ENCODE data around the gene PRICKLE1.

PRICKLE1 gene

GRCh38 chr12:42492267-42492666 is 97.3 kb downstream of the PRICKLE1 start:
- no peak for DNase-seq (ENCODE audit: low read depth in 2 of 2)

GRCh38 chr12:42490261-42490842 is 99.2 kb downstream of the PRICKLE1 start:
- no peak for DNase-seq (ENCODE audit: low read depth in 2 of 2)

DNA sequence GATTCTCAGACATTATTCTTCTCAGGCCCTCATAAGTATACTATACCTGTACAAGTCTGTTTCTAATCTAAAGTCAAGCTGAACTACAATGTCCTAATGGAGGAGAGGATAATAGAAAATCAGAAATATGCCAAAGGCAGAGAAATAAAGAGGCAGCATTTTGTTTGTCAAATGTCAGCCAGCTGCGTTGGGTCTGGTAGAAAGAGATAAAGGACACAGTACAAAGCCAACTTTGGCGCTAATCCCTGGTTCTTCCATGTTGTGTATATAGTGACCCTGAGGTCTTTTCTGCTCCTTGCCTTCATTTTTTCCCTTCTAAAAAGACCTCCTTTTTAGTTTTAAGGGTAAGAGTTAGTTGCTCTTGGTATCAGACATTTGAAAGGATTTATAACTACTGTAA is 103.1 kb downstream of the PRICKLE1 start:
- no peak for DNase-seq (ENCODE audit: low read depth in 2 of 2)

DNA sequence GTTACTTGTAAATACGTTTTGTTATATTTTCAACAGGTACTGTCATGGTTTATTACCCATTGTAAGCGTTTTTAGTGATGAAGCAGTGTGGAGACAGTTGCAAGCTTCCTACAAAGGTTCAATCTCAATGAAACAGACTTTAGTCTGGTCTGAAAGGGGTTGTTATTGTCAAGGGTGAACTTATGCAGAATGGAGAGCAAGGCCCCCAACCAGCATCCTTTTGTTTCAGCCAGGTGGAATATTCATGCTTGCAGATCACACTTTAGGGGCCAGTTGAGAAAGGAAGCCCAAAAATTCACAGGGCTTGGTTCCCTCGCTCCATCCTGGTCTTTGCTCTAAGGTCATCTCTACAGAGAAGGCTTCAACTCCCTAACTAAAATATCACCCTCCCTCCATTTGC is 103.7 kb downstream of the PRICKLE1 start:
- DNase-seq (ENCODE audit: low read depth in 2 of 2), result no peak

DNA sequence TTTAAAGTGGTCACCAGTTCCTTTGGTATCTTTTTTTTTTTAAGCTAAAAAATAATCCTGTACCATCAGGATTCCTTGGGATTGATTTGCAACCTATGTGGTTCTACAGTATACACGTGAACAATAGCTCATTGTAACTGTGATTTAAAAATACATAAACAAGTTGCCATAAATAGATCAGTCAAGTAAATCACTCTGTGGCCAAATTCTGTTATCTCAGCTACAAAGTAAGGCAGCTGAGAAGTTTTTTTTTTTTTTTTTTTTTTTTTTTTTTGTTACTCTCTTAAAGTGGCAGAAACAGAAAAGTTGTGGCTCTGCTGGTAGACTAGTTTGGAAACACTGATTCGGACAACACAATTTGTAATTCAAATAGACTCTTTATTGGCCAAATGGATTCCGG is 104.5 kb downstream of the PRICKLE1 start:
- DNase-seq (ENCODE audit: low read depth in 2 of 2), result no peak

DNA sequence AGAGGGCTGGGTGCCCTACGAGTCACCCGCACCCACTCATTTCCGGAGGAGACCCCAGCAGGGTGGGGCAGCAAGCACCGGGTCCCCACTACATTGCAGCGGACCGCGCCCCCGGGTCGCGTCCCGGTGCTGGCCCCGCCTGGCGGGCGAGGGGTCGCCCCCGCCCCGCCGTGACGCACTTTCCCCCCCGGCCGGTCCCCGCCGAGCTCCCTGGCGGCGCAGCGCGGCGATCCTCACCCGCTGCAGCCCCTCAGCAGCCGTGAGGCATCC is 106.1 kb downstream of the PRICKLE1 start:
- no peak for DNase-seq (ENCODE audit: low read depth in 2 of 2)

GRCh38 chr12:42482748-42483520 is 106.6 kb downstream of the PRICKLE1 start:
- peak in 1 of 2 donors; percentile 9 for DNase-seq (ENCODE audit: low read depth in 2 of 2)

- DNase-seq (ENCODE audit: low read depth in 2 of 2), result no peak
Measured at GRCh38 chr12:42482041-42482747, 107.4 kb downstream of the PRICKLE1 start.

- DNase-seq (ENCODE audit: low read depth in 2 of 2), result no peak
Measured at GRCh38 chr12:42481368-42481767, 108.2 kb downstream of the PRICKLE1 start.

GRCh38 chr12:42477941-42478340 is 111.6 kb downstream of the PRICKLE1 start:
- no peak for DNase-seq (ENCODE audit: low read depth in 2 of 2)

GRCh38 chr12:42475106-42475505 is 114.4 kb downstream of the PRICKLE1 start:
- no peak for DNase-seq (ENCODE audit: low read depth in 2 of 2)

DNA sequence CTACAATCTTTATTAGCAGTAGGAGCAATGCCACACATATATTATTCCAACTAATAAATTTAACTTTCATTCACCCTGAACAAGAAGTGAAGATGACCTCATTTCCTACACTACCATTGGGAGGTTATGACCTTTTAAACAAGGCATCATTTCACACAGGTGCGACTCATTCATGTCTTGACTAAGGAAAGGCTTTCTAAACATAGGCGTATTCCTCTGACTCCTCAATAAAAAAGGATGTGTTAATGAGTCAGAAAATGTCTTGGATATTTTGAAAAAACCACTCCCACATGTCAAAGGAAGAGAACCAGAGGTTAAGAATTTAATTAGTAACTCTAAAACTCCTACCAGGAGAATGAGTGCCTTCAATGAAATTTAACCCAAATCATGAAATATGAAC is 115.2 kb downstream of the PRICKLE1 start:
- DNase-seq (ENCODE audit: low read depth in 2 of 2), result no peak

- DNase-seq (ENCODE audit: low read depth in 2 of 2), result no peak
Measured at GRCh38 chr12:42473561-42473960, 116.0 kb downstream of the PRICKLE1 start.

DNA sequence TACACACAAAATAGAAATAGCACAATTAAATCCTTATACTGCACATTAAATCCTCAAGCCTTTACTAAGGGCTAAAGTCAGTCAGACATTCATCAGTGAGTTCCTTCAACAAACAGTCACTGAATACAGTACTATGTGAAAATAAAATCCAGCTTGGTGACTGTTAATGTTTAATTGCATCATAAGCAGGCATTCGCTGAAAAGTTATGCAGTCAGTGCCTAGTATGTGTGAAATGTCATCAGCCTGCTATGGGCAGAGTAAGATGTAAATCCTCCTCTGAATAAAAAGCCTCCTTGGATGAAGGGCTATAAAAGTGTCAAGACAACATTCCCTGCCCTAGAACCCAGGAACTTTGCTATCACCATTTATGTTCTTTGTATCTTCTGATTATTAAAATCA is 116.4 kb downstream of the PRICKLE1 start:
- no peak for DNase-seq (ENCODE audit: low read depth in 2 of 2)

DNA sequence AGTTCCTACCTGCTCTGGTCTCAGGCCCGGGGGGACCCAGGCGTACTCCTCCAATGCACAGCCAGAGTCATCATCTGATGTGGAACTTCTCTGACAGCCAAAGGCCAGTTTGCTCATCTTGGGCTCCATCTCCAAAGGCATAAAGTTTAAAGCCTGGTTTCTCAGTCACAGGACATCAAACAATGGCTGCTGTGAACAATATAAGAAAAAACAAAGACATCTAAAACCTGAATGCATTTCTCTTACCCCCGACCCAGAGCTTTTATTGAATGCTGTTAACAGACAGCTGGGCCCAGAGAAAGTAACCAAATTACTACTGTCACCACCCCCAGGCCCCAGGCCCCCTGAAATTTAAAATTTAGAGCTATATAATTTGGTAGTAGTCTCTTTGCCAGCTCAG is 117.2 kb downstream of the PRICKLE1 start:
- no peak for DNase-seq (ENCODE audit: low read depth in 2 of 2)

DNA sequence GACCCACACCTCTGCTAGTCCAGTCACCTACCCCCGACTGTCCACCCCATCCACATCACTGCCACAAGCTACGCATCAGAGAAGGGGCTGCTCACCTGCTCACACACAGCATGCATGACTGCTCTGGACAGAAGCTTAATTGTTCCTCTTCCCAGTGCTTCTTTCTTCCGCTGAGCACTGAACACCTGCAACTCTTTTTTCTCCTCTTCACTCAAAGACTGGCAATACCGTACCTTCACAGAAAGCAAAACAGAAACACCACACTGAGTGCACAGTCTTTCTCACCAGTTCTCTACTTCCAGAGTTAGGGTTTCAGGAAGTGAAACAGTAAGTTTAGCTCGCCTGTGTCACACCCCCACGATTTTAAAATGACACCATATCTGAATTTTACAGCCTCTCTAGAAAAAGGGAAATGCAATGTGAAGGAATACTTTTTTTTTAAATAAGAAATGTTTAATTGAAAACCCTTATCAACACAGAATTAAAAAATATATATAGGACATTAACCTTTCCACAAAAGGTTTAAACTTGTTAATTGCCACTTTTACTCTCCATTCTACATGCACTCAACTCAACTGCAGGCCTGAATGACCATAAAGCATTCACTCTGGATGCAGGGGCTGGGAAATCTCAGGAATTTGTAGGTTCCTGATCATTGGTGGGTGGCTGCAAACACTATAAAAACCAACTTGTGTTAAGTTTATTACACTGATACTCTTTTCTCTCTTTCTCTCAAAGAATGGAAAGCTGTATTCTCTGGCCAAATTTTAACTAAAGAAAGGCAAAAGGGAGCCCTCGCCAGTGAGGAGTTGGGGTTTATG is 120.0 kb downstream of the PRICKLE1 start:
- DNase-seq (ENCODE audit: low read depth in 2 of 2), result no peak

GRCh38 chr12:42468921-42469320 is 120.6 kb downstream of the PRICKLE1 start:
- DNase-seq (ENCODE audit: low read depth in 2 of 2), result no peak

DNA sequence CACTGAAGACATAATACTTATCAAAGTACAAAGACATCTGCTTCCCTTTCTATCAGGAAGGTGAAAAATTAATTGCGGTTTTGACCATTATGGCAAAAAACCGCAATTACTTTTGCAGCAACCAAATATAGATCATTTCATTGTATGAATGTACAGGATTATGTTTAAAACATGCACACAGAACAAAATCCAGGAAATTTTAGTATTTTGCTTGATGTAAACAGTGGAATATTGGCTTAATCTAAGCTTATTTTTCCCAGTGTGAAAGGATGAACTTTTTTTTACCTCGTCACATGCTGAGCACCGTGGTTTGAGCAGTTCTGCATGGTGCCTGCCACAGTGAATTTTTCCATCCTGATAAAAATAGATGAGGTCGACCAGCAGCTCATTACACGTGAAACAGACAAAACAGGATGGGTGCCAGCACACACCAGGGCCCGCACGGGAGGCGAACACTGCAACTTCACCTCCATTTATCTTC is 121.2 kb downstream of the PRICKLE1 start:
- DNase-seq (ENCODE audit: low read depth in 2 of 2), result no peak

GRCh38 chr12:42463671-42464070 is 125.9 kb downstream of the PRICKLE1 start:
- DNase-seq (ENCODE audit: low read depth in 2 of 2), result no peak

GRCh38 chr12:42462486-42462885 is 127.1 kb downstream of the PRICKLE1 start:
- DNase-seq (ENCODE audit: low read depth in 2 of 2), result no peak

- DNase-seq (ENCODE audit: low read depth in 2 of 2), result no peak
Measured at GRCh38 chr12:42459336-42459847, 130.2 kb downstream of the PRICKLE1 start.

DNA sequence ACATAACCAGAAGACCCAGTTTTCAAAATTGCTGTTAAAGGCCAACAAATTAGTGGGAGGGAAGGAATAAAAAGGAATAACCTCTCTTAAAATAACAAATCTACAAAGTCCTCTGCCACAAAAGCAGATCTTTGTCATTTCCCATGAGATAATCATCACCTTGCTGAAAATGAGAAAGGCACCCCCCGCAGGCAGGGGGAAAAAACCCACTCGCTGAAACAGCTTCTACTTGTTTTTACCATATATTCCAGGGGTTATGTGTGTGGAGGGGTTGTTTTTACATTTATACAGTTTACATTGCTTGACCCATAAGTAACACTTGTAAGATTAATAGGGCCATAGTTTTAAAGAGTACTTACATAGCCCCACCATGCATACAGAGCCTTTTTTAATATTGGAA is 131.0 kb downstream of the PRICKLE1 start:
- no peak for DNase-seq (ENCODE audit: low read depth in 2 of 2)

Measured in stimulated activated CD8-positive, alpha-beta memory T cell treated with anti-CD3 and anti-CD28 coated beads, Interleukin-2, amount 100 ng/mL, for 1 hour (primary cell).